ENCODE measurements around the gene TAF7L.
"Not testable (repeated sequence)": the region's sequence is repeated elsewhere in the genome, so short reads cannot be mapped to it uniquely, and the experiment has no call there.

Gene TAF7L

DNA sequence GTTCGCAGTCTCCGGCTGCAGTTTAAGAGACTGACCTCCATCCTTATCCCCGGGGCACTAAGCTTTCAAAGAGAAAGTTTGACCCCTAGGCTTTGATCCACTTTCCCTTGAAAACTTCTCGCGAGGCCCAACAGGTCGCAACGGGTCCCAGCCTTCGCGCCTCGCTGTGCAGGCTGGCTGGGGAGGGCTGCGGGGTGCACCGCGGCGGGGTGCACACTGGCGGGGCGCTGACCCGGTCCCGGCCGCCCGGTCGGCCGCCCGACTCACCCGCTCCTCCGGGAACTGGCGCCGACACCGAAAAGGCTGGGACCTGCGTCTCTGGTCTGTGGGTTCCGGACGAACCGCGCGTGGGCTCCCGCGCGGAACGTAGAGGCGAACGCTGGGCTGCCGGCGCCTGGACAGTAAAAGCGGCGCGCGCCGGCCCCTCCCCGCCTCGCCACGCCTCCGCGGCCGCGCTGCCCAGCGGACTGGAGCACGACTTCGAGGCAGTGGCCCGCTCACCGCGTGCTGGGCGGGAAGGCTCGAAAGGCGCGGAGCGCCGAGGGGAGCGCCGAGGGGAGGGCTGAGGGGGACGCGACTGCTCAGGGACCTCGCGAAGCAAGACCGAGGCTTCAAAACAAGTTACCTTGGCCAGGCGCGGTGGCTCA, at the start of gene TAF7L:
Gene TAF7L, minus strand, starts transcription at position 378 of the 647 bp plus-strand sequence. CDS start 3,791 bp downstream, outside the sequence.
- TF ChIP-seq, protein P1, sequence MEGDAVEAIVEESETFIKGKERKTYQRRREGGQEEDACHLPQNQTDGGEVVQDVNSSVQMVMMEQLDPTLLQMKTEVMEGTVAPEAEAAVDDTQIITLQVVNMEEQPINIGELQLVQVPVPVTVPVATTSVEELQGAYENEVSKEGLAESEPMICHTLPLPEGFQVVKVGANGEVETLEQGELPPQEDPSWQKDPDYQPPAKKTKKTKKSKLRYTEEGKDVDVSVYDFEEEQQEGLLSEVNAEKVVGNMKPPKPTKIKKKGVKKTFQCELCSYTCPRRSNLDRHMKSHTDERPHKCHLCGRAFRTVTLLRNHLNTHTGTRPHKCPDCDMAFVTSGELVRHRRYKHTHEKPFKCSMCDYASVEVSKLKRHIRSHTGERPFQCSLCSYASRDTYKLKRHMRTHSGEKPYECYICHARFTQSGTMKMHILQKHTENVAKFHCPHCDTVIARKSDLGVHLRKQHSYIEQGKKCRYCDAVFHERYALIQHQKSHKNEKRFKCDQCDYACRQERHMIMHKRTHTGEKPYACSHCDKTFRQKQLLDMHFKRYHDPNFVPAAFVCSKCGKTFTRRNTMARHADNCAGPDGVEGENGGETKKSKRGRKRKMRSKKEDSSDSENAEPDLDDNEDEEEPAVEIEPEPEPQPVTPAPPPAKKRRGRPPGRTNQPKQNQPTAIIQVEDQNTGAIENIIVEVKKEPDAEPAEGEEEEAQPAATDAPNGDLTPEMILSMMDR (IDR thresholded peaks at IDR 0.05; ENCODE audit: extremely low read depth, missing control alignments): no peak
- no peak for DNase-seq (ENCODE audit: low spot score)

GRCh38 chrX:101337776-101338271, 46.7 kb upstream of the TAF7L start:
- no peak for DNase-seq (ENCODE audit: low spot score)
- TF ChIP-seq, protein P1 (IDR thresholded peaks at IDR 0.05; ENCODE audit: extremely low read depth, missing control alignments): no peak

GRCh38 chrX:101334310-101334709, 43.2 kb upstream of the TAF7L start:
- DNase-seq (ENCODE audit: low spot score): not testable (repeated sequence)

DNA sequence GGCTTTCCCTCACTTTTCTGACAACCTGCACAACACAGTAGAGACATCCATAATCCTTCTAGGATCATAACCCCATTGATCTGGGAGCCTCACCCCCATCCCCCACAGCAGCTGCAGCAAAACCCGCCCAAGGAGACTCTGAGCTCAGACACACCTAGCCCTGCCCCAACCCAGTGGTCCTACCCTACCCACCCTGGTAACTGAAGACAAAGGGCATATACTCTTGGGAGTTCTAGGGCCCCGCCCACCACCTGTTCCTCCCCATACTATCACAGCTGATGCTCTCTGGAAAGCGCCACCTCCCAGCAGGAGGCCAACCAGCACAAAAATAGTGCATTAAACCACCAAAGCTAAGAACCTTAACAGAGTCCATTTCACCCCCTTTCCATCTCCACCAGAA, 35.5 kb upstream of the TAF7L start:
- not testable (repeated sequence) for DNase-seq (ENCODE audit: low spot score)

DNA sequence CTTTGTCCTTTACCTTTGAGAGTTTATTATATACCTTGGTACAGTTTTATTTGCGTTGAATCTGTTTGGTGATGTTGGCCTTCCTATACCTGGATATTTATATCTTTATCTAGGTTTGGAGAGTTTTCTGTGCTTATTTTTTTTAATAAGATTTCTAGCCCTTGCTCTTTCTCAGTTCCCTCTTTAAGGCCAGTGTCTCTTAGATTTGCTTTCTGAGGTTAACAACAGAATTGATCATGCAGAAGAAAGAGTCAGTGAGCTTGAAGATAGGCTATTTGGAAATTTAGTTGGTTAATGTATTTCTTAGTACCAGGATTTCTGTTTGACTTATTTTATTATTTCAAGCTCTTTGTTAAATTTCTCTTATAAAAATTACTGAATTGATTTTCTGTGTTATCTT, 12.7 kb upstream of the TAF7L start:
- TF ChIP-seq, protein P1 (IDR thresholded peaks at IDR 0.05; ENCODE audit: extremely low read depth, missing control alignments): no peak
- DNase-seq (ENCODE audit: low spot score): no peak

- DNase-seq (ENCODE audit: low spot score): not testable (repeated sequence)
Observed at GRCh38 chrX:101295603-101296002, 4.5 kb upstream of the TAF7L start.

DNA sequence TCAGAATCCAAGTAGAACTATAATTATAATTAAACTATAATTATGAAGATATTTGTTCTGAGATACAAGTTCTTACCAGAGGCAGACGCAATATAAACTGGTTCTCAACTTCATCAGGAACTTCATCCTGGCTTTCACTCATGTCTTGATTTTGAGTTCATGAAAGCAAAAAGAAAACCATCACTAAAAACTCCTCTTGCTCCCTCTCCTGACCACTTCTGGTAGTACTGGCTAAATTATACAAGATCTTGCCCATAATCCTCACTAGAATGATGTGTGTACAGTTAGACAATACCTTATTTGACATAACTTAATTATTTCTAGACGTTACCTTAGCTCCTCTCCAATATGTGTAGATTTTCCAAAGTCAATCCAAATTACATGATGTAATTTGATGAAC, 3.7 kb downstream of the TAF7L start:
- TF ChIP-seq, protein P1 (IDR thresholded peaks at IDR 0.05; ENCODE audit: extremely low read depth, missing control alignments): peak; percentile 10

DNA sequence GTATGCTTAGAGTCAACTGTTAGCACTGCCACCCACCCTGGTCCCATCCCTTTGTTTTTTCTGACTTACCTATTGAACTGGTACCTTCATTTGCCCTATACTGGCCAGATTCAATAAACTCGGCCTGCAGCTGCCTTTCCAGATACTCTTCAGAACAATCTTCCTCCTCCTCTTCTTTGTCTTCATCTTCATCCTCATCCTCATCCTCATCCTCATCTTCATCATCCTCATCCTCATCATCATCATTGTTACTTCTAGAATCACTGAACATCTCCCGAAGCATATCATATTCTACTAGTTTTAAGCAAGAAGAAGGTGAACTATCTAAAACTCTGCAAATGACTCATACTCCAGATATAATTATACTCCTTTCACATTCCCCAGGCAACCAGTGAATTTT, 14.9 kb downstream of the TAF7L start:
- TF ChIP-seq, protein P1 (IDR thresholded peaks at IDR 0.05; ENCODE audit: extremely low read depth, missing control alignments): no peak
- no peak for DNase-seq (ENCODE audit: low spot score)

More for the DNA sequence above, 3.7 kb downstream of the TAF7L start:
- DNase-seq (ENCODE audit: low spot score): peak; percentile 37

DNA sequence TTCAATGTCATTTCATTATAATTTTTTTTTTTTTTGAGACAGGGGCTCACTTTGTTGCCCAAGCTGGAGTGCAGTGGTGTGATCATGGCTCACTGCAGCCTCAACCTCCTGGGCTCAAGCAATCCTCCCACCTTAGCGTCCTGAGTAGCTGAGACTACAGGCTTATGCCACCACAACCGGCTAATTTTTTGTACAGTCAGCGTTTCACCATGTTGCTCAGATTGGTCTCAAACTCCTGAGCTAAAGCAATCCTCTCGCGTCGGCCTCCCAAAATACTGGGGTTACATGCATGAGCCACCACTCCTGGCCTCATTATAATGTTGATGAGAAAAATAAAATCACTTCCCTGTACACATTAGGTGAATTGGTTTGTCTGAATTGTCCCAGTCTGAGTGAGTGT, 16.9 kb downstream of the TAF7L start:
- DNase-seq (ENCODE audit: low spot score): no peak
- TF ChIP-seq, protein P1 (IDR thresholded peaks at IDR 0.05; ENCODE audit: extremely low read depth, missing control alignments): no peak
